ENCODE data around the gene HIF1A. TPM values are rescaled to one million over a fixed set of nuclear protein-coding genes. Genes with fewer than 3 reads are reported as not detected.
A peak's percentile ranks its signal among the peaks of the same experiment; 100 is the strongest.

HIF1A gene
- 124 to 133 TPM (median 126 TPM) in 3 replicates for total RNA-seq

DNA sequence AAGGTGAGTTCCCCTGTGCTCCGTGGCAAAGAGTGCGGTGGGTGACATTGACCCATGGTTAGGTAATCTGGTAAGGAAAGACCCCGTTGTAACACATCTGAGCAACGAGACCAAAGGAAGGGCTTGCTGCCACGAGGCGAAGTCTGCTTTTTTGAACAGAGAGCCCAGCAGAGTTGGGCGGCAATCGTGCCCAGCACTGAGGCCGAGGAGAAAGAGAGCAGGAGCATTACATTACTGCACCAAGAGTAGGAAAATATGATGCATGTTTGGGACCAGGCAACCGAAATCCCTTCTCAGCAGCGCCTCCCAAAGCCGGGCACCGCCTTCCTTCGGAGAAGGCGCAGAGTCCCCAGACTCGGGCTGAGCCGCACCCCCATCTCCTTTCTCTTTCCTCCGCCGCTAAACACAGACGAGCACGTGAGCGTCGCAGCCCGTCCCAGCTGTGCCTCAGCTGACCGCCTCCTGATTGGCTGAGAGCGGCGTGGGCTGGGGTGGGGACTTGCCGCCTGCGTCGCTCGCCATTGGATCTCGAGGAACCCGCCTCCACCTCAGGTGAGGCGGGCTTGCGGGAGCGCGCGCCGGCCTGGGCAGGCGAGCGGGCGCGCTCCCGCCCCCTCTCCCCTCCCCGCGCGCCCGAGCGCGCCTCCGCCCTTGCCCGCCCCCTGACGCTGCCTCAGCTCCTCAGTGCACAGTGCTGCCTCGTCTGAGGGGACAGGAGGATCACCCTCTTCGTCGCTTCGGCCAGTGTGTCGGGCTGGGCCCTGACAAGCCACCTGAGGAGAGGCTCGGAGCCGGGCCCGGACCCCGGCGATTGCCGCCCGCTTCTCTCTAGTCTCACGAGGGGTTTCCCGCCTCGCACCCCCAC lies at the start of gene HIF1A:
TSS of gene HIF1A (plus strand) at position 684 of the 865 bp plus-strand sequence. CDS start 292 bp downstream, outside the sequence.
- Mint-ChIP-seq H3K27ac (peak within 1 kb of the TSS; percentile 99), H3K9me3 (no peaks in the 10 kb centered on the region), H3K27me3 (ENCODE audit: low read depth) (no peaks in the 10 kb centered on the region), H3K36me3 (no peaks in the 10 kb centered on the region), H3K4me3 (peak within 1 kb of the TSS; percentile 98), H3K4me1 (peaks cover 35% of the 10 kb centered on the region)
- TF ChIP-seq, protein P1, sequence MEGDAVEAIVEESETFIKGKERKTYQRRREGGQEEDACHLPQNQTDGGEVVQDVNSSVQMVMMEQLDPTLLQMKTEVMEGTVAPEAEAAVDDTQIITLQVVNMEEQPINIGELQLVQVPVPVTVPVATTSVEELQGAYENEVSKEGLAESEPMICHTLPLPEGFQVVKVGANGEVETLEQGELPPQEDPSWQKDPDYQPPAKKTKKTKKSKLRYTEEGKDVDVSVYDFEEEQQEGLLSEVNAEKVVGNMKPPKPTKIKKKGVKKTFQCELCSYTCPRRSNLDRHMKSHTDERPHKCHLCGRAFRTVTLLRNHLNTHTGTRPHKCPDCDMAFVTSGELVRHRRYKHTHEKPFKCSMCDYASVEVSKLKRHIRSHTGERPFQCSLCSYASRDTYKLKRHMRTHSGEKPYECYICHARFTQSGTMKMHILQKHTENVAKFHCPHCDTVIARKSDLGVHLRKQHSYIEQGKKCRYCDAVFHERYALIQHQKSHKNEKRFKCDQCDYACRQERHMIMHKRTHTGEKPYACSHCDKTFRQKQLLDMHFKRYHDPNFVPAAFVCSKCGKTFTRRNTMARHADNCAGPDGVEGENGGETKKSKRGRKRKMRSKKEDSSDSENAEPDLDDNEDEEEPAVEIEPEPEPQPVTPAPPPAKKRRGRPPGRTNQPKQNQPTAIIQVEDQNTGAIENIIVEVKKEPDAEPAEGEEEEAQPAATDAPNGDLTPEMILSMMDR (IDR thresholded peaks at IDR 0.05; ENCODE audit: unreplicated experiment): no peak
- DNase-seq (ENCODE audit: low spot score in 2 of 2, unreplicated experiment in 2 of 2): peak; percentile 92 to 94

DNA sequence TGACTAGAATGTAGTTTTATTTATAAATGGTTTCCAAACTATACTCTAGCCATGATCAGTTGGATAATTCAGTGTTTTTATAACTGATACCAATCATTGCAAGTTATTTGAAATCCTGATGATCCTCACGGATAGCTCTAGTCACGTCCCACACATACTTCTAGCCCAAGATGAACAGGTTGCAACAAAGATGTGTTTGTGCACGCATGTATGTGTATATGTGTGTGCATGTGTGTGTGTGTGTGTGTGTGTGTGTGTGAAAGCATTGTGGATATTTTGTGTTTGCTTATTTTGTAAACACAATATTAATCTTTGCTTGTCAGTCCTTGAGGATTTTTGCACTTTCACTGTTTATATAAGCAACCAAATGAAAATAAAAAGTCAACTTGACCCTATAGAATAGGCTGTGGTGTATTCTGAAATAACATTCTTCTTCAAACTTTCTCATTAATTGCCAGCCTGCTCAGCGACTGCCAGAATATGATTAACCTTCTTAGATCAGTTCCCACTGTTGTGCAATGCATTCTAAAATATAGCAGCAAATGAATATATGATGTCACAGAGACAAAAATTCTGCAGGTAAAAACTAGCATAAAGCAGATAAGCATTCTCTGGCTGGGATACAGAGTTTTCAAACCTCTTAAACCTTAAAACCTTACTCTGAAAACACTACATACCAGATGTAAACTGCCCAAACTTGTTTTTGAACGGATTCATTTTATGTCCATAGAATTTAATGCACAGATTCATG lies 48.8 kb upstream of the HIF1A start:
- Mint-ChIP-seq H3K9me3 (no peaks in the 10 kb centered on the region), H3K27ac (peak overlapping the region; percentile 41), H3K27me3 (ENCODE audit: low read depth) (no peaks in the 10 kb centered on the region), H3K4me1 (peaks cover 29% of the 10 kb centered on the region), H3K4me3 (no peak overlapping the region), H3K36me3 (no peaks in the 10 kb centered on the region)
- TF ChIP-seq, protein P1 (IDR thresholded peaks at IDR 0.05; ENCODE audit: unreplicated experiment): no peak
- no peak for DNase-seq (ENCODE audit: low spot score in 2 of 2, unreplicated experiment in 2 of 2)

DNA sequence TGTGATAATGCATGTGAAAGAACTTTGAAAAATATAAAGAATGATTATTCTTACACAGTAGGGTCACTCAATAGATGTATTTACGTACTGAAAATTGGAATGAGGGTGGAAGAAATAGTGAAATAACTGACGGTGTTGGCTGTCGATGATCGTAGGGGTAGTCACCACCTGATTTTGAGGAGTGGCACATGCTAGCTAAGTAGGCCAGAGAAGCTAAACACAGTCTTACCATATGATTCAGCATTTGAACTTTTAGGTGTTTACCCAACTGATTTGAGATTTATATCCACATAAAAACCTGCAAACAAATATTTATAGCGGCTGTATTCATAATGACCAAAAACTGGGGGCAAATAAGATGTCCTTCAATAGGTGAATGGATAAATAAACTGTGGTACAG lies 47.6 kb upstream of the HIF1A start:
- Mint-ChIP-seq H3K9me3 (no peaks in the 10 kb centered on the region), H3K27me3 (ENCODE audit: low read depth) (no peaks in the 10 kb centered on the region), H3K4me1 (peaks cover 29% of the 10 kb centered on the region), H3K27ac (peak overlapping the region; percentile 31), H3K4me3 (no peak overlapping the region), H3K36me3 (no peaks in the 10 kb centered on the region)
- TF ChIP-seq, protein P1 (IDR thresholded peaks at IDR 0.05; ENCODE audit: unreplicated experiment): no peak
- DNase-seq (ENCODE audit: low spot score in 2 of 2, unreplicated experiment in 2 of 2): no peak

DNA sequence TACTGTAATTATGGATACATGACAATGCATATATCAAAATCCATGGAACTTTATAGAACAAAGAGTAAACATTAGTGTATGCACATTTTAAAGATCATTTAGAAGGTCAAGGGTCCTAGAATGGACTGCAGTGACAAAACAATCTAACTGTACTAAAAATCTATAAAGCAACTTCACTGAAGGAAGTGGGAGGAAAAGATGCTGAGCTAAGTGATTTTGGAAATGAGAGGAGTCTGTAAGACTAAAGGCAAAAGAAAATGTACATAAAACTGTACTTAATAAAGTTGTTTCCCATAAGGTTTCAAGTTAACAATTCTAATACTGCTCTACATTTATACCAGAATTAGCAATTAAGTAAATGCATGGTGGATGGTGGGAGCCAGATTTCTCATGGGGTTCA lies 46.9 kb upstream of the HIF1A start:
- Mint-ChIP-seq H3K36me3 (no peaks in the 10 kb centered on the region), H3K27me3 (ENCODE audit: low read depth) (no peaks in the 10 kb centered on the region), H3K9me3 (no peaks in the 10 kb centered on the region), H3K4me3 (no peak overlapping the region), H3K4me1 (peaks cover 29% of the 10 kb centered on the region), H3K27ac (no peak overlapping the region)
- TF ChIP-seq, protein P1 (IDR thresholded peaks at IDR 0.05; ENCODE audit: unreplicated experiment): no peak
- no peak for DNase-seq (ENCODE audit: low spot score in 2 of 2, unreplicated experiment in 2 of 2)

DNA sequence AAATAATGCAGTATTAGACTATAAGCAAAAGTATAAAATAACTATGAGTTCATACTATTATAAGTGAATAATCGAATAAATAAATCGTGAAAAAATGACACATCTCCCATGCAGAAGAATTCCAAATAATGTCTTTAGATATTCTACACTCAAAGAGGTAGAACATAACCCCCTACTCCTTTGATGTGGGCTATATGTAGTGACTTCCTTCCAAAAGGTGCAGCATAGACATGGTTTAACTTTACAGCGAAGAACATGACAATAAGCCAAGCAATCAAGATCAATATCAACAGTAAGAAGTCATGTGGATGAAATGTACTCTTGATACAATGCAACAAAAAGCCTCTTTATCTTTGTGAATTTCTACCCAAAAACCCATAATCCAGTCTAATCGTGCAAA lies 46.0 kb upstream of the HIF1A start:
- Mint-ChIP-seq H3K4me3 (no peak overlapping the region), H3K4me1 (peaks cover 28% of the 10 kb centered on the region), H3K27ac (no peak overlapping the region), H3K9me3 (no peaks in the 10 kb centered on the region), H3K36me3 (no peaks in the 10 kb centered on the region), H3K27me3 (ENCODE audit: low read depth) (no peaks in the 10 kb centered on the region)
- TF ChIP-seq, protein P1 (IDR thresholded peaks at IDR 0.05; ENCODE audit: unreplicated experiment): no peak
- DNase-seq (ENCODE audit: low spot score in 2 of 2, unreplicated experiment in 2 of 2): no peak

Data from mesothelial cell of epicardium (in vitro differentiated cells).